UCSD-AML1 (cell line): ENCODE results near the gene PRPH.
A peak's percentile ranks its signal among the peaks of the same experiment; 100 is the strongest.
"Not testable (repeated sequence)": the region's sequence is repeated elsewhere in the genome, so short reads cannot be mapped to it uniquely, and the experiment has no call there.

ENCODE experiments used
- DNase-seq: peaks from one replicate; lab custom pipeline; 2025; ENCODE audit not compliant: unreplicated experiment; lab: John Stamatoyannopoulos, UW

Gene PRPH

GRCh38 chr12:49295082-49295936 lies at the start of gene PRPH:
Gene PRPH (plus strand): TSS chr12:49295147. CDS start chr12:49295201, 54 bp downstream.
- no peak for DNase-seq

GRCh38 chr12:49251357-49251756 lies 43.6 kb upstream of the PRPH start:
- DNase-seq: no peak

DNA sequence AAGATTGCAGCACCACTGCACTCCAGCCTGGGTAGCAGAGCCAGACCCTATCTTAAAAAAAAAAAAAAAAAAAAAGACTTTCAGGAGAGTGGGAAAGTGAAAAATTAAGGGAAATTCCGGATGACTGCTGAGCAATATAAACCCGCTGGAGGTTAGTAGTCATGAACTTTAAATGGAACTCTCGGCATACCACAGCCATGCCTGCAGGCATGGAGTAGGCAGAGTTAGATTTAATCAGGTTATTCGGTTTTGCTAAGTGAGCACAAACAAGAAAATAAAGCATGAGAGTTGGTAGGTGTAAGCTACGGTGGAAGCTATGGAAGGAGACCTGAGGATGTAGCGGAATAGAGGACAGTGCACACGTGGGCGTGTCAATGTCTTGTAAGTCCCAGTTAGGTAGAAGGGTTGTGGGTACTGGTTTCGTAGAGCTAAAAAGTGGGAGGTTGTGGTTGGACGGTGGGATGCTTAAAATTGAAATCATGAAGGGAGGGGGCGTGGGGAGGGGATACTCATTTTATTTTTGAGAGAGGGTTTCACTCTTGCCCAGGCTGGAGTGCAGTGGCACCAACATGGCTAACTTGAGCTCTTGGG lies 41.8 kb upstream of the PRPH start:
- no peak for DNase-seq

- DNase-seq: not testable (repeated sequence)
Measured at GRCh38 chr12:49255456-49255855, 39.5 kb upstream of the PRPH start.

DNA sequence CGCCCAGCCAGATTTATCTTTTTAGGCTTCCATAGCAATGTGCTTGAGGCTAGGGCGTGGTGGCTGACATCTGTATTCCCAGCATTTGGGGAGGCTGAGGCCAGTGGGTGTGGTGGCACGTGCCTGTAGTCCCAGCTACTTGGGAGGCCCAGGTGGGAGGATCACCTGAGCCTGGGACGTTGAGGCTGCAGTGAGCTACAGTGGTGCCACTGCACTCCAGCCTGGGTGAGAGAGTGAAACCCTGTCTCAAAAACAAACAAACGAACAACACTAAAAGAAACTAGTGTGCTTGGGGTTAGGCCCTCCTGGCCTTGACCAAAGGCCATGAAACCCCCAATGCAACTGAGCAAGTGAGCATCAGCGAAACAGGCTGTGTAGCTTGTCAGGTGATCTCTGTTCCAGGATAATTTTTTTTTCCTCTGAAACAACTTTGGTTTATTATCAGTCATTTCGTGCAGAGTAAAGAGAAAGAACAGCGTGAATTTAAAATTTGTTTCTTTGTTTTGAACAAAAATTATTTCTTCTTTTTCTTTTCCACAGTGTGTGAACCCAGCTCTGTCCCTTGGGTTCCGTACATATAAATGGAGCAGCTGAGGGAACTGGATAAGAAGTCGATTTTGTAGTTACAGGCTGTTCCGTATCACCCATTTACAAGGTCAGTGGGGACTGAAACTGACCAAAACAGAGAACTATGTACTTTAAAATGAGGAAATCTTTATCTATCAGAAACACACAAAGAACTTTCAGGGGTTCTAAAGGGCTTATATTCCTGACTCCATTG lies 38.9 kb upstream of the PRPH start:
- DNase-seq: no peak

- not testable (repeated sequence) for DNase-seq
Measured at GRCh38 chr12:49257508-49258184, 37.3 kb upstream of the PRPH start.

- DNase-seq: no peak
Measured at GRCh38 chr12:49259452-49259851, 35.5 kb upstream of the PRPH start.

DNA sequence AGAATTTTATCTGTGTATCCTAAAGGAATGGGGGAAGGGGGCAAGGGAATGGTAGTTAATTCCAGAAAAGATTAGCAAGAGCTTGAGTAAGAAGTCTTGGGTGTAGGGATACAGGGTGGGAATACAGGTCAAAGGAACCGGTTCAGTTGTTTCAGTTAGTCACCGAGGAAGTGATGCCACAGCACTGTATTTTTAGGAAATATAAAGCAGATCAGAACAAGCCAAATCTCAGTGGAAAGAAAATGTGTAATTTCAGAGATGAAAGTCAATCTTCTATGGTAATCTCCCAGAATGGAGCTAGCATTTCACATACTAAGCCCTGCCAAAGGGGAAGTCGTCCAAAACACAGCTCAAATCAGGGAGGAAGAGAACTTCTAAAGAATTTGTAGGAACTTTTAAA lies 34.8 kb upstream of the PRPH start:
- no peak for DNase-seq

DNA sequence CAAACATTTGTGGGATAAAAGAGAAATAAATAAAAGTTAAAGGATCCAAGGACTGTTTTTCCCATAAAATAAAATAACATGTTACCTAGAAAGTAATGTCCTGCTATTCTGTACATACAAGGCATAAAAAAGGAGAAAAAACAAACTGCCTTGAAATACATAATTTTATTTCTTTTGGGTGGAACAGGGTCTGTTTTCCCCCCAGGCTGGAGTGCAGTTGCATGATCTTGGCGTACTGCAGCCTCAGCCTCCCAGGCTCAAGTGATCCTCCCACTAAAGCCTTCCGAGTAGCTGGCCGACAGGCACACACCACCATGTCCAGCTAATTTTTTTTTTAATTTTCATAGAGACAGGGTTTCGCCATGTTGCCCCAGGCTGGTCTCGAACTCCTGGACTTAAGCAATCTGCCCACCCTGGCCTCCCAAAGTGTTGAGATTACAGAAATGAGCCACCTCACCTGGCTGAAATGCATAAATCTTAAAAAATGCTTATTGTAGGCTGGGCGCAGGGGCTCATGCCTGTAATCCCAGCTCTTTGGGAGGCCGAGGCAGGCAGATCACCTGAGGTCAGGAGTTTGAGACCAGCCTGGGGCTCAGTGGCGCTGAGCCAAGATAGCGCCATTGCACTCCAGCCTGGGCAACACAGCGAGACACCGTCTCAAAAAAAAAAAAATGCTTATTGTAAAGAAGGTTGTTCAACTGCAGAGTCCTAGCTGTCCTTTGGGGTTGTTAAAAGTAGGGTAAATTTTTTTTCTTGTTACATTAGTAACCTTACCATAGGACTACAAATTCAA lies 34.2 kb upstream of the PRPH start:
- DNase-seq: no peak

GRCh38 chr12:49261721-49262120 lies 33.2 kb upstream of the PRPH start:
- no peak for DNase-seq

DNA sequence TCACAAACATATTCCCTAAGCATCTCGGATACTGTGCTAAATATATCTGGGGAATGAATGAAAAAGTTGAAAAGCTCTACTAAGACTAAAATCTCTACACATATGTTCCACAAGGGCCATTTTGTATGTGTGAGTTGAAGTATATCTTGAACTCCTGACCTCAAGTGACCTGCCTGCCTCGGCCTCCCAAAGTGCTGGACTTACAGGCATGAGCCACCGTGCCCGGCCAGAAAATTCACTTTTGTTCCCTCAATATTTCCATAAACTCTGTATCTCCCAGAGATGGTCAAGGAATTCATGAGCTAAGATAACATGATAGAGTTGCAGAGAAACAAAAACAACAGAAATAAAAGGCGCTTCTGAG lies 31.6 kb upstream of the PRPH start:
- no peak for DNase-seq

GRCh38 chr12:49264466-49264872 lies 30.5 kb upstream of the PRPH start:
- no peak for DNase-seq

DNA sequence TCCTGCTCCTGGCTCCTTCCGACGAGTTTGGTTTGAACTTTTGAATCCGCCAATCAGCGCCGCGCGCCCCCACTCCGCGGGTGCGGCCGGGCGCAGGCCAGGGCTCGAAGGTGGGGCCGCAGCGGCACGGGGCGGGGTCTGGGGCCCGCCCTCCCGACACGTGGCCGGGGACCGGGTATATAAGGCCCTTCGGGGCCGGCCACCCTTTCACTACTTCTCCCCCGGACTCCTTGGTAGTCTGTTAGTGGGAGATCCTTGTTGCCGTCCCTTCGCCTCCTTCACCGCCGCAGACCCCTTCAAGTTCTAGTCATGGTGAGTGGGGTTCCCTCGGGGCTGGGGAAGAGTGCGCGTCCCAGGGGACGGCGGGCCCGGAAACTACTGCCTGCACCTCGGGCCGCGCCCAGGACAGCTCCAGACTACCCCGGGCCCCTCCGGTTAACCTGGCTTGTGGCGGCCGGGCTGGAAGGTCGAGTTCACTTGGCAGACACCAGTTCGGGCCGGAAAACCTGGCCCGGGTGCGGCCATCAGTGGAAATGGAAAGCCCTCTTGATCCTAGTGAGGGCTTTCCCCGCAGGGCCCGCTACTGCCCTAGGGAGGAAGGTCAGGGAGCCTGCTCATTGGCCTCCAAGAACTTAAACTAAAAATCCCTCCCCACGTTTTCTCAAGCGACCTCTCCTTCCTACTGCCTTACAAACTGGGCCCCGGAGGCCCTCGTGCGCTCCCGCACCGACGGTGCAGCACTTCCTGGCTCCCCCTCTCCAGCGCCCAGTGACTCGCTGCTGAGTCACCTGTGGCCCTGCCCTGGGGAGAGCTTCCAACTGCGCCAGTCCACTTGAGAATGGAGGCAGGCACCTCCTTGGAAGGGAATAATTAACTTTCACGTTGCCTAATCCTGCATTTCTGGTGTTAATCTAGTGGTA lies 29.8 kb upstream of the PRPH start, which contains the start of gene TUBA1C:
TUBA1C (plus strand) TSS at position 210 of the 920 bp plus-strand sequence; CDS start at position 310, 100 bp downstream.
- DNase-seq: peak; percentile 96

DNA sequence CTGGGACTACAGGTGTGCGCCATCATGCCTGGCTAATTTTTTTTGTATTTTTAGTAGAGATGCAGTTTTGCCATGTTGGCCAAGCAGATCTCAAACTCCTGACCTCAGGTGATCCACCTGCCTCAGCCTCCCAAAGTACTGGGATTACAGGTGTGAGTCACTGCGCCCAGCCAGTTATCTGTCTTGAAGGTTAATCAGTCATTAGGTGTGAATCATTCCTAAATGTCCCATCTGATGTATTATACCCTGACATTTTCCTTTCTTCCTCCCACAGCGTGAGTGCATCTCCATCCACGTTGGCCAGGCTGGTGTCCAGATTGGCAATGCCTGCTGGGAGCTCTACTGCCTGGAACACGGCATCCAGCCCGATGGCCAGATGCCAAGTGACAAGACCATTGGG lies 25.8 kb upstream of the PRPH start:
- DNase-seq: not testable (repeated sequence)

- DNase-seq: no peak
Measured at GRCh38 chr12:49272790-49273725, 21.9 kb upstream of the PRPH start.

DNA sequence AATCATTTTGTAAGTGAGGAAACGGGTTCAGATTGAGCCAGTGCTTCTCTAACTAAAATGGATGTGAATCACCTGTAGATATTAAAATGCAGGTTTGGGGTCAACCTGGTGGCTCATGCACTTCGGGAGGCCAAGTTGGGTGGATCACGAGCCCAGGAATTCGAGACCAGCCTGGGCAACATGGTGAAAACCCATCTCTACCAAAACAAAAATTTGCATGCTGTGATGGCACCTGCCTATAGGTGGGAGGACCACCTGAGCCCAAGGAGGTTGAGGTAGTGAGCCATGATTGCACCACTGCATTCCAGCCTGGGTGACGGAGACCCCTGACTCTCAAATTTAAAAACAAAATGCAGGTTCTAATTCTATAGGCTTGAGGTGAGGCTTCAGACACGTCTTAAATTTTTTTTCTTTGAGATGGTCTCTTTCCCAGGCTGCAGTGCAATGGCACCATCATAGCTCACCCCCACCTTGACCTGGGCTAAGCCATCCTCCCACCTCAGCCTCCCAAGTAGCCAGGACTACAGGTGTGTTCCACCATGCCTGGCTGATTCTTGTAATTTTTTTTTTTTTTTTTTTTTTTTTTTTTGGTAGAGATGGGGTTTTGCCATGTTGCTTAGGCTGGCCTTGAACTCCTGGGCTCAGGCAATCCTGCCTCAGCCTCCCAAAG lies 21.1 kb upstream of the PRPH start:
- no peak for DNase-seq

GRCh38 chr12:49274396-49275069 lies 20.4 kb upstream of the PRPH start:
- no peak for DNase-seq
